Astrocyte of the spinal cord (primary cell): ENCODE measurements around the gene DCST2.

ENCODE experiments used
- DNase-seq: peaks from one replicate; pipeline ENCODE4 v3.0.0; 2011; ENCODE audit warnings: low read depth, low spot score
- H3K4me3 ChIP-seq: 2 replicates; pipeline ENCODE4 v1.5.1; 2011; ENCODE audit warnings: low read depth, mild to moderate bottlenecking, low read length, moderate library complexity
- in situ Hi-C: cut with HindIII; loops from 2 replicates; pipeline ENCODE4 v1.10.0; 2017; ENCODE audit warnings: low sequenced_read_pairs
- TF ChIP-seq, protein P1 (sequence below): IDR thresholded peaks from 2 replicates; pipeline ENCODE4 v1.5.1; 2012; ENCODE audit warnings: low read depth, mild to moderate bottlenecking, low read length, inconsistent platforms

Gene DCST2

GRCh38 chr1:155079487-155080311, 46.1 kb upstream of the DCST2 start:
- H3K4me3 ChIP-seq, result no peak overlapping the region
- in situ Hi-C loops, result no loop called here
- TF ChIP-seq, protein P1, sequence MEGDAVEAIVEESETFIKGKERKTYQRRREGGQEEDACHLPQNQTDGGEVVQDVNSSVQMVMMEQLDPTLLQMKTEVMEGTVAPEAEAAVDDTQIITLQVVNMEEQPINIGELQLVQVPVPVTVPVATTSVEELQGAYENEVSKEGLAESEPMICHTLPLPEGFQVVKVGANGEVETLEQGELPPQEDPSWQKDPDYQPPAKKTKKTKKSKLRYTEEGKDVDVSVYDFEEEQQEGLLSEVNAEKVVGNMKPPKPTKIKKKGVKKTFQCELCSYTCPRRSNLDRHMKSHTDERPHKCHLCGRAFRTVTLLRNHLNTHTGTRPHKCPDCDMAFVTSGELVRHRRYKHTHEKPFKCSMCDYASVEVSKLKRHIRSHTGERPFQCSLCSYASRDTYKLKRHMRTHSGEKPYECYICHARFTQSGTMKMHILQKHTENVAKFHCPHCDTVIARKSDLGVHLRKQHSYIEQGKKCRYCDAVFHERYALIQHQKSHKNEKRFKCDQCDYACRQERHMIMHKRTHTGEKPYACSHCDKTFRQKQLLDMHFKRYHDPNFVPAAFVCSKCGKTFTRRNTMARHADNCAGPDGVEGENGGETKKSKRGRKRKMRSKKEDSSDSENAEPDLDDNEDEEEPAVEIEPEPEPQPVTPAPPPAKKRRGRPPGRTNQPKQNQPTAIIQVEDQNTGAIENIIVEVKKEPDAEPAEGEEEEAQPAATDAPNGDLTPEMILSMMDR, result no peak
- DNase-seq, result no peak

- peak overlapping the region; percentile 18 for H3K4me3 ChIP-seq
- no peak for DNase-seq
- in situ Hi-C loops, result no loop called here
- TF ChIP-seq, protein P1, result no peak
Observed at GRCh38 chr1:155079210-155079486, 45.6 kb upstream of the DCST2 start.

- in situ Hi-C loops, result no loop called here
- TF ChIP-seq, protein P1, result no peak
- H3K4me3 ChIP-seq, result peak within 1 kb of the TSS; percentile 18
- peak; percentile 32 for DNase-seq
Observed at GRCh38 chr1:155078469-155079209, 45.1 kb upstream of the DCST2 start, which contains the start of gene EFNA3. Gene EFNA3, plus strand, starts transcription at chr1:155078837. Its CDS starts 105 bp downstream, at chr1:155078942.

DNA sequence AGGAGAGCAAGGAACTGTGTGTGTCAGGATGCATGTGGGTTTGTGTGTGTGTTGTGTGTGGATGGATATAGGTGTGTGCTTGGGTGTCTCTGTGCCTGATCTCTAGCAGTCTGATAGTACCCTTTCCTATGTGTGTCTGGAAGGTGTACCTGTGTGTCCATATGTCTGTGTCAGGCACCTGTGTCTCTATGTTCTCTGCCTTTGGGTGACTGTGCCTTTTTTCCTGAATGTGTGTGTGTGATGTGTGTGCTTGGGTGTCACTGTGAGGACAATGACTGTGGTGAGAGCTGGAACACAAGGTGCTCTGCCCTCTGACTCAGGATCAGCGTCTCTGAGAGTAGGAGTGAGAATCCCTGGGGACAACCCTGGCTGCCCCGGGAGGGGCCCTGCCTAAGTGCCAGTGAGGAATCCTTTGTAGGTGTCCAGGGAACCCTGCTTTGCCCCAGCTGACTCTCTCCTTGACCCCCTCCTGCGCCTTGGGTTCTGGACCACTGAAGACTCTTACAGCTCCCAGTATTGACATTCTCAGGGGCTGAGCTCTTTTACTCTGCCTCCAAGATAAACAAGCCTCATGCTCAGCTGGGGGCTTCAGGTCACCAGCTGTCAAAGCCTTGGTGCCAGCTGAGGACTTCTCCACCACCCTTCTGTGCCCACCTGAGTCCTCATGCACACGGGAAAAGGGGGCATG, 44.3 kb upstream of the DCST2 start:
- in situ Hi-C loops, result no loop called here
- TF ChIP-seq, protein P1, result no peak
- DNase-seq, result no peak
- no peak overlapping the region for H3K4me3 ChIP-seq

GRCh38 chr1:155077346-155077745, 43.8 kb upstream of the DCST2 start:
- in situ Hi-C loops, result no loop called here
- DNase-seq, result no peak
- no peak overlapping the region for H3K4me3 ChIP-seq
- TF ChIP-seq, protein P1, result no peak

DNA sequence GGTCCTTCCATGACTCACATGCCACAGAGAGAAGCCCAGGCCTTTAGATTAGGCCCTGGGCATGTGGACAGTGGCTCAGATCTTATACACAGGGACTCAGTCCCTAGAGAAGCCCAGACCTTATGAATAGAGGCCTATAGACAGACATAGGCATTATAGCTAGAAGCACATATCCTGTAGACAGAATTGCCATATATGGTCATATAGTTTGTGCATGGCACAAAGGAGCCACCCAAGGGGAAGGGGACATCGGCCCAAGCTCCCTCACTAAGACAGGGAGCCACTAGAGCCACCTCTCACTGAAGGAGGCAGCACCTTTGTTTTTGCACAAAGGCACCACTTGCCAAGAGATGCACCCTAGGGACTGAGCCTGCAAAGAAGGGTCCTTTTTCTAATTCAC, 42.8 kb upstream of the DCST2 start:
- DNase-seq, result no peak
- H3K4me3 ChIP-seq, result no peak overlapping the region
- in situ Hi-C loops, result no loop called here
- TF ChIP-seq, protein P1, result no peak
